Chondrocyte (in vitro differentiated cells): ENCODE data around the gene REPS1. TPM values are rescaled to one million over a fixed set of nuclear protein-coding genes. Genes with fewer than 3 reads are reported as not detected.

Experiments used
- DNase-seq: peaks from one replicate; pipeline ENCODE4 v3.0.0; 2021; ENCODE audit warnings: mixed read lengths, low spot score
- H3K27ac Mint-ChIP-seq: one replicate; pipeline ENCODE4 v1.8.0; 2021; ENCODE audit warnings: mild to moderate bottlenecking, moderate library complexity, mixed read lengths; ENCODE audit not compliant: unreplicated experiment
- H3K27me3 Mint-ChIP-seq: 2 replicates; pipeline ENCODE4 v1.8.0; 2021; ENCODE audit warnings: low read depth, mixed read lengths
- H3K36me3 Mint-ChIP-seq: 2 replicates; pipeline ENCODE4 v1.8.0; 2021; ENCODE audit warnings: low read depth, mixed read lengths
- H3K4me1 Mint-ChIP-seq: 2 replicates; pipeline ENCODE4 v1.8.0; 2021; ENCODE audit warnings: low read depth, mild to moderate bottlenecking, mixed read lengths
- H3K4me3 Mint-ChIP-seq: one replicate; pipeline ENCODE4 v1.8.0; 2021; ENCODE audit warnings: mild to moderate bottlenecking, moderate library complexity, mixed read lengths; ENCODE audit not compliant: unreplicated experiment
- H3K9me3 Mint-ChIP-seq: 2 replicates; pipeline ENCODE4 v1.8.0; 2021; ENCODE audit warnings: low read depth, mixed read lengths
- total RNA-seq: library from RNA; stranded (reverse); gene quantifications from 3 replicates; pipeline ENCODE4 v1.2.1, GENCODE V29; 2021
- TF ChIP-seq, protein P1 (sequence below): fragments of 200-600 bp; sonication (generic); IDR thresholded peaks from 2 replicates; pipeline ENCODE4 v1.5.0; 2021; ENCODE audit warnings: antibody characterized with exemption, mild to moderate bottlenecking, moderate library complexity

The REPS1 gene
- total RNA-seq, 1 donor from 2014 or later: 26.5 TPM

DNA sequence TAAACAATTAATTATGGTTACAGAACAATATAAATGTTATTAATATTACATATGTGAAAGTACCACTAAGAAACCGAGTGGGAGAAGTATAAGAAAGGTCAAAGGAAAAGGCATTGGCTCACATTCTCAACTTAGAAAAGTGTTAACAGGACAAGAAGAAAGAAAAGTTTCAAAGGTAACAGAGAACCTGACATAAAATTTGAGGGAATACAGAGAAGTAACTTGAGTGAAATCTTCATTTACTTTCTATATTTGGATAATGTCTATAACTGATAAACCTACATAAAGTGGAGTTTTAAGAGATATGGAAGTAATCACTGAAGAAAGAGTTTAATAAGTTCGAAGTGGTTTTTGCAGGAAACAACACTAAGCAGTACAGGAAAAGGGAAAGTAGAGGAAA is 30.1 kb downstream of the REPS1 start:
- Mint-ChIP-seq H3K9me3 (no peaks in the 10 kb centered on the region), H3K4me3 (no peak overlapping the region), H3K27ac (no peak overlapping the region), H3K27me3 (no peaks in the 10 kb centered on the region), H3K4me1 (peaks cover 35% of the 10 kb centered on the region), H3K36me3 (no peaks in the 10 kb centered on the region)
- TF ChIP-seq, protein P1, sequence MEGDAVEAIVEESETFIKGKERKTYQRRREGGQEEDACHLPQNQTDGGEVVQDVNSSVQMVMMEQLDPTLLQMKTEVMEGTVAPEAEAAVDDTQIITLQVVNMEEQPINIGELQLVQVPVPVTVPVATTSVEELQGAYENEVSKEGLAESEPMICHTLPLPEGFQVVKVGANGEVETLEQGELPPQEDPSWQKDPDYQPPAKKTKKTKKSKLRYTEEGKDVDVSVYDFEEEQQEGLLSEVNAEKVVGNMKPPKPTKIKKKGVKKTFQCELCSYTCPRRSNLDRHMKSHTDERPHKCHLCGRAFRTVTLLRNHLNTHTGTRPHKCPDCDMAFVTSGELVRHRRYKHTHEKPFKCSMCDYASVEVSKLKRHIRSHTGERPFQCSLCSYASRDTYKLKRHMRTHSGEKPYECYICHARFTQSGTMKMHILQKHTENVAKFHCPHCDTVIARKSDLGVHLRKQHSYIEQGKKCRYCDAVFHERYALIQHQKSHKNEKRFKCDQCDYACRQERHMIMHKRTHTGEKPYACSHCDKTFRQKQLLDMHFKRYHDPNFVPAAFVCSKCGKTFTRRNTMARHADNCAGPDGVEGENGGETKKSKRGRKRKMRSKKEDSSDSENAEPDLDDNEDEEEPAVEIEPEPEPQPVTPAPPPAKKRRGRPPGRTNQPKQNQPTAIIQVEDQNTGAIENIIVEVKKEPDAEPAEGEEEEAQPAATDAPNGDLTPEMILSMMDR: no peak
- no peak for DNase-seq

DNA sequence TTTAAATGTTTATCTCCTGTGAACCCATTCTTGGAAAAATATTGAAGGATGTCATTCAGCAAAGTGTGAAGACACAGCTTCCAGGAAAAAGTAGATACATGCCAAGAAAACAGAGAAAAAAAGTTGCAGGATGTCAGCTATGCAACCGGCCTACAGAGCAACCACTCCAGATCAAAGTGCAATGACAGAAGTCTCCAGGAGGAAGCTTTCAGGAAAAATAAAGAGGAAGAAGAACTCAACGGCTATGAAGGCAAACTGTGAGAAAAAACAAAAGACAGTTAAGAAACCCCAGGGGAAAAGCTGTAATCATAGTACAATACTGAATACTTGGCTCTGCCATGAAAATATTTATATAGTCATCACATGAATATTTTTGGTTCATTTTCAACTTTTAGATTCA is 30.6 kb downstream of the REPS1 start:
- Mint-ChIP-seq H3K4me3 (no peak overlapping the region), H3K27ac (peak overlapping the region; percentile 75), H3K36me3 (no peaks in the 10 kb centered on the region), H3K9me3 (no peaks in the 10 kb centered on the region), H3K27me3 (no peaks in the 10 kb centered on the region), H3K4me1 (peaks cover 35% of the 10 kb centered on the region)
- TF ChIP-seq, protein P1: no peak
- no peak for DNase-seq

DNA sequence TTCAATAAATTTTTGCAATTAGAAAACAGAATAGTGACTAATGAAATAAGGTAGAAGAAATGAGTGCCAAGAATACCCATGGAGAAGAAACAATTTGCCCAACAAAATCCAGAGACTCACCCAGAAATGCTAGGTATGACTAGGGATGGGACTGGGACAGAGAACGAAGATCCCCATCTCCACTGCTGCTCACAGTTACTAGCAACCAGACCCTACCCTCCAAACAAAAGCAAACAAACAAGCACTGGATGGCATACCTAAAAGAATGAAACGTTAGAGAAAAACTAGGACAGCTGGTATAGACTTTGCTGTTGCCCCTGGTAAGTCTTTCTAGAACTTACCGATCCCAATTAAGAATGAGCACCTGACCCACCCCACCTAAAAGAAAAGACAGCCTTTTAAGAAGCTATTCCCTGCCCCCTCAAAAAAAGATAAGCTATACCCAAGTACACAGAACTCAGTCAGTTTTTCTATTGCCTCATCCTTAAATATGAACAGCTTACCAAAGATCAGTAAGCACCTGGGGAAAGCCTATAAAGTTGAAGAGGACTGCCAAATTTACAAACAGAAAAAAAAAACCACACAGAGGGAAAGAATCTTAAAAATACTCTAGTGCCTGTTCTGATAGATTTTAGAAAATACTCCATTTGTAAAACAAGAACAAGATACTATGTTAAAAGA is 31.7 kb downstream of the REPS1 start:
- Mint-ChIP-seq H3K9me3 (no peaks in the 10 kb centered on the region), H3K4me3 (no peak overlapping the region), H3K27ac (no peak overlapping the region), H3K27me3 (no peaks in the 10 kb centered on the region), H3K4me1 (peaks cover 35% of the 10 kb centered on the region), H3K36me3 (no peaks in the 10 kb centered on the region)
- TF ChIP-seq, protein P1: no peak
- no peak for DNase-seq

DNA sequence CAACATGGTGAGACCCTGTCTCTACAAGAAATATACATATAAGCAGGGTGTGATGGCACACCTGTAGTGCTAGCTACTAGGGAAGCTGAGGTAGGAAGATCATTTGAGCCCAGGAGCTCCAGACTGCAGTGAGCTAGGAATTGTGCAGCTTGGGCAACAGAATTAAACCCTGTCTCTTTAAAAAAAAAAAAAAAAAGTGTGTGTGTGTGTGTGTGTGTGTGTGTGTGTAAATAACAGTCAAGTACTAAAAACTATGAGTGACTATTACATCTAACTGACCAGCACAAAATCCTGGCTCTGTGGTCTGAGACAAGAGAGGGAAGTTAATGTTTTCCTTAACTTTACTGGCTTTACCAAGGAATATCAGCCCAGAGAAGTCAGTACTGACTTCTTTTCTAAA is 32.8 kb downstream of the REPS1 start:
- Mint-ChIP-seq H3K4me1 (peaks cover 35% of the 10 kb centered on the region), H3K27me3 (no peaks in the 10 kb centered on the region), H3K36me3 (no peaks in the 10 kb centered on the region), H3K4me3 (no peak overlapping the region), H3K27ac (no peak overlapping the region), H3K9me3 (no peaks in the 10 kb centered on the region)
- TF ChIP-seq, protein P1: no peak
- DNase-seq: no peak

DNA sequence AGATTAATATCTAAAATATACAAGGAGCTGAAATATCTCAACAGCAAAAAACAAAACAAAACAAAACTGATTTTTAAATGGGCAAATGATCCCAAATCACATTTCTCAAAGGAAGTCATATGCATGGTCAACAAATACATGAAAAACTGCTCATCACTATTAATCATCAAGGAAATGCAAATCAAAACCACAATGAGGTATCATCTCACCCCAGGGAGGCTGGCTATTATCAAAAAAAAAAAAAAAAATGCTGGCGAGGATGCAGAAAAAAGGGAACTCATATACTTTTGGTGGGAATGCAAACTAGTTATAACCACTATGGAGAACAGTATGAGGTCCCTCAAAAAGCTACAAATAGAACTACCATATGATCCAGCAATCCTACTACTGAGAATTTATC is 34.6 kb downstream of the REPS1 start:
- Mint-ChIP-seq H3K27ac (no peak overlapping the region), H3K27me3 (no peaks in the 10 kb centered on the region), H3K4me1 (peaks cover 35% of the 10 kb centered on the region), H3K4me3 (no peak overlapping the region), H3K36me3 (no peaks in the 10 kb centered on the region), H3K9me3 (no peaks in the 10 kb centered on the region)
- DNase-seq: no peak
- TF ChIP-seq, protein P1: no peak
